GM12875 (cell line): Measurements from ENCODE around the gene IFI27L1.

Source experiments
- H3K4me3 ChIP-seq: one replicate; pipeline ENCODE4 v1.5.1; 2011; ENCODE audit warnings: low read depth, low read length, control low read depth
- CTCF ChIP-seq: IDR thresholded peaks from 2 replicates; pipeline ENCODE4 v1.5.1; 2011; ENCODE audit warnings: low read depth, mild to moderate bottlenecking, control low read depth, inconsistent platforms, low read length, moderate library complexity, borderline replicate concordance; ENCODE audit not compliant: insufficient read depth

IFI27L1 gene

DNA sequence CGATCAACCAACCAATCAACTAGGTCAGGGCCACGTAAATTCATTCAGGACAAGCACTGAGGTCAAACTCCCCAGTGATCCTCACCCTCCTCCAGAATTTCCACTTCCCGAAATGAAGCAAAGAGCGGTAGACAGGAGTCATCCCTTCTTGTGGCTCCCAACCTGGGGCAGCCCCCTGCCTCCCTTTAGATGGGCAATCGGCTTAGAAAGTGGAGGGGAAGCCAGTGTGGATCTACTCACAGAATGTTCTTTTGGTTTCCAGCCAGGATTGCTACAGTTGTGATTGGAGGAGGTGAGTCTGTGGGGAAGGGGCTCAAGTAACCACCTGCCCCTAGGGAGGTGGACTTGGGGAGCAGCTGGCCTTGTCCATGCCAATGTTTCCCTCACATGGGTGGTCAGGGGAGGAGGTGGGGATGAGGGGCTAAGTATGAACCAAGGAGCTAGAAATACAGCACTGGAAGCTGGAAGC is 33.5 kb downstream of the IFI27L1 start:
- H3K4me3 ChIP-seq = no peak overlapping the region
- no peak for TF ChIP-seq CTCF

DNA sequence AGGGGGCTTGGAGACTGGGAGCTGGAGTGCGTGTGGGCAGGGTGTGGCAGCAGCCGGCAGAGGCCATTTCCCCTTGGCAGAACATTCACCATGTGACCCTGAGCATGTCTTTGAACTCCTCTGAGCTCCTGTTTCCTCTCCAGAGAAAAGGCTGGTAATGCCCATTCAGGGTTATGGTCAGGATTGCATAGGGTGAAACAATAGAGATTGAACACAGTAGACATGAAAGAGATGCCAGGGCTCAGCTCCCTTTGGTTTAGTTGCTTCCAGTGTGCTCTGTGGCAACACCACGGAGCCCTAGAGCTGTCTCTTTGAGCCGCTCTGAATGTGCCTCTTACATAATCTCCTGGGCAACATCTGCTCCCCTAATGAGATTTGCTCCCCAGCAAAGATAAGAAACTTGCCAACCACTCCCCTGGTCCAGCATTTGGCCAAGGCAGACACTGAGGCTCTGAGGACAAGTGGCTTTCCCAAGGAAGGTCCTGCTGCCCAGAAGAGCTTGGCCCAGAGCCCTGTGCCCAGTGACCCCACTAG is 34.0 kb downstream of the IFI27L1 start:
- TF ChIP-seq CTCF = no peak
- no peak overlapping the region for H3K4me3 ChIP-seq

GRCh38 chr14:94115631-94116030 is 34.5 kb downstream of the IFI27L1 start:
- no peak overlapping the region for H3K4me3 ChIP-seq
- no peak for TF ChIP-seq CTCF

- no peak overlapping the region for H3K4me3 ChIP-seq
- TF ChIP-seq CTCF = no peak
Measured at GRCh38 chr14:94116701-94117100, 35.6 kb downstream of the IFI27L1 start.

- TF ChIP-seq CTCF = no peak
- no peak overlapping the region for H3K4me3 ChIP-seq
Measured at GRCh38 chr14:94117856-94118255, 36.7 kb downstream of the IFI27L1 start.

- TF ChIP-seq CTCF = no peak
- no peak overlapping the region for H3K4me3 ChIP-seq
Measured at GRCh38 chr14:94119071-94119470, 38.0 kb downstream of the IFI27L1 start.

GRCh38 chr14:94120667-94121340 is 39.7 kb downstream of the IFI27L1 start:
- TF ChIP-seq CTCF = no peak
- H3K4me3 ChIP-seq = no peak overlapping the region
